ENCODE results near the gene HDLBP. TPM values are rescaled to one million over a fixed set of nuclear protein-coding genes. Genes with fewer than 3 reads are reported as not detected.

Gene HDLBP
- total and polyA plus RNA-seq, 2 experiments from 2014 or later: 613 to 711 TPM

DNA sequence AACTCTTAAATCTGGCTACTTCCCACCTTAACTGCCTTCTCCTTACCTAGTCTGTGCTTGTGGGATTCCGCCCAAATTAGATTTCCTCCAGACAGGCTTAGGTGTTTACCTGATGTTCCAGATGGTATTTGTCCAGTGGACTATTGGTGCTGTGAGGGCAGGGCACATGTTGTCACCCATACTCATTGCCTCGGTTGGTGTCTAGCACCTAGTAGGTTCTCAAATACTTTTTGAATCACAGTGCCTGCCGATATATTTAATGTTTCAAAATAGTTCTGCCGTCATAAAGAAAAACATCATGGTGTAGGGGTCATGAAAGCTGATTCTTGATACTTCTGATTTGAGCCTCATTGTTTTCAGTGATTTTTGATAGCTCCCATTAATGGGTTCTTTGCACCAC lies 1.4 kb upstream of the HDLBP start:
- DNase-seq: peak; percentile 23
- no peaks in the 10 kb centered on the region for H3K27me3 ChIP-seq (replicated peaks; ENCODE audit: insufficient read depth)
- 1% methylated on average over 4 of the region's 4 CpGs for WGBS, 2 experiments (ENCODE audit: low coverage in 1 of 2, low lambda C conversion rate in 2 of 2, missing lambda C conversion rate in 2 of 2)
- H3K27ac ChIP-seq: peak overlapping the region; percentile 89
- TF ChIP-seq EZH2phosphoT487 (IDR thresholded peaks at IDR 0.05; ENCODE audit: insufficient read depth, low read depth) (no peak), EZH2 (IDR thresholded peaks at IDR 0.05; ENCODE audit: insufficient read depth, poor library complexity, severe bottlenecking) (no peak)
- H3K36me3 ChIP-seq (ENCODE audit: low read depth): no peaks in the 10 kb centered on the region
- H3K4me3 ChIP-seq: peak overlapping the region; percentile 95
- peaks cover 20% of the 10 kb centered on the region for H3F3A ChIP-seq (ENCODE audit: insufficient read depth)
- H3K79me2 ChIP-seq (ENCODE audit: insufficient read depth): peaks cover 90% of the 10 kb centered on the region
- no peaks in the 10 kb centered on the region for H3K9me3 ChIP-seq (ENCODE audit: low read depth)
- H2AFZ ChIP-seq: no peak overlapping the region
- peaks cover 39% of the 10 kb centered on the region for H4K20me1 ChIP-seq (ENCODE audit: insufficient read depth)
- H3K9ac ChIP-seq: peak overlapping the region; percentile 97
- H3K9me2 ChIP-seq (ENCODE audit: insufficient read depth): no peaks in the 10 kb centered on the region
- in situ Hi-C loops (cut with MboI): no loop called here
- peak overlapping the region; percentile 96 for H3K4me2 ChIP-seq (ENCODE audit: unreplicated experiment)
- peaks cover 62% of the 10 kb centered on the region for H3K4me1 ChIP-seq (ENCODE audit: insufficient read depth)

DNA sequence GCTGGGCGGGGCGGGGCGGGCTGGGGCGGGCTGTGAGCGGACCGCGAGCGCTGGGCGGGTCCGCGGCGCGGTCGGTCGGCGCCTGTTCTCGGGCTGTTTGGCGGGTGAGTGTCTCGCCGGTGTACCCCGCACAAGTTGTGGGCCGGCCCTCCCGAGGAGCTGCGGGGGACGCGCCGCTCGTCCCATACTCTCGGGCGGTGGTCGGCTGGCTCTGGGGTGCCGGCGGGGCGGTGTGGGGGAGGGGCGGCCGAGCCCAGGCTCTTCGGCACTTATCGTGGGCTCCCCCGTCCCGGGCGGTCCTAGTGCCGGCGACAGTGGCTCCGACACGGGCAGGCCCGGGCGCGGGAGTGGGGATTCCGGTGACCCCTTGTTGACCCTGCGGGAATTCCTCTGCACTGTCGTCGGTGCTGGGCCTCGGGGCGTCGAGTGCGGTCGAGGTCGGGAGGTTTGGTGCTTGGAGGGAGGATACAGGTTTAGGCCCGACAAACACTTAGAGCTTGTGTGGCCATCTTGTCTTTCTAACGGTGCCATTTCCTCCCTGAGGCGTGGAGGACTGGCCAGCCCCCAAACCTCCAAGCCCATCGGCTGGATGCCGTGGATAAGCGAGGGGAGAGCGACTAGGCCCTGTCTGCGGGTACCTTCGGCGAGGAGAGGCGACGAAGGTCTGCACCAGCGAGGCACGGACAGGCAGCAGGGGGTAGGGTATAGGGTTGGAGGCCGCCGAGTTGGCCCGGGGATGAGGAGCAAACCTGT lies 583 bp upstream of the HDLBP start, which contains the start of gene SEPTIN2:
TSS of gene SEPTIN2 (plus strand) at position 47 of the 753 bp plus-strand sequence. CDS start 8,308 bp downstream, outside the sequence.
- Histone ChIP-seq H3K9me2 (ENCODE audit: insufficient read depth) (no peaks in the 10 kb centered on the region), H4K20me1 (ENCODE audit: insufficient read depth) (peaks cover 31% of the 10 kb centered on the region)
- in situ Hi-C loops (cut with MboI): no loop called here

DNA sequence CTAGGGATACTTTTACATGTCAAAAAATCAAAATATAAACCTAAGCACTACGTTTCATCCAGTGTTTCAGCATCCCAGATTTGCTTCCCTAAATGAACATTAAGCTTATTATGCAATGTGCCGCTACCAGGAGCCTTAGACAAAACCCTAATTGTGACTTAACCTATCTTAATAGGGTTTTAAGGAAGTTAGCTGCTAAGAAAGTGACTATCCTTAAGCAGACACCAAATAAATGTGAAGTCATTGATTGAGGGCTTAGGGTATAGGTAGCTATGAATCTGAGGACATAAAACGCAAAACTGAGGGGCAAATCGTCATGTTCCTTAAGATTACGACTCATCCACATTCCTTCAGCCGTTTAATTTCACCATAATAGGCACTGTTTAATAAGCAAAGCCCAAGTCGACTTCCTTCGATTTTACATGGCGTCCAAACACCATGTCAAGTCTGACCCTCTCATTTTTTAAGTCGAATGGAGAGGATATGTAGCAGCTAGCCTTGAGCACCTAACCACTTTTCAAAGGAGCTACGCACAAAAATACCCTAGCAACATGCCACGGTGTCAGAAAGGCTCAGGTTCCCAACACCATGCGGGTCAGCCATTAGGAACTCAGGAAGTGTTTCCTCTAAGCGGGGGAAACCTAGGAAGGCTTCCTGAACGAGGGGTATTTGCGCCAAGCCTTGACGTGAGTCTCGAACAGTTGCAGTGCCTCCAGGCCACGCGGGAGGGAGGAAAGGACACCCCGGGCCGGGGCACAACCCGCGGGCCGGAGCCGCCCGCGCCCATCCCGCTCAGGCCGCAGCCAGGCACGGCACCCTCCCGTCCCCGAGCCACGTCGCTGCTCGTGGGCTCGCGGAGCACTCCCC lies 1.0 kb downstream of the HDLBP start:
- in situ Hi-C loops (cut with MboI): no loop called here
- H3K4me2 ChIP-seq (ENCODE audit: unreplicated experiment): peak overlapping the region; percentile 100
- H3K9me3 ChIP-seq (ENCODE audit: low read depth): no peaks in the 10 kb centered on the region
- WGBS, 2 experiments (ENCODE audit: low coverage in 1 of 2, low lambda C conversion rate in 2 of 2, missing lambda C conversion rate in 2 of 2): 2 to 3% methylated on average over 36 to 38 of the region's 38 CpGs
- H3F3A ChIP-seq (ENCODE audit: insufficient read depth): peaks cover 41% of the 10 kb centered on the region
- H3K4me3 ChIP-seq: peak overlapping the region; percentile 96
- peak; percentile 76 for DNase-seq
- peaks cover 90% of the 10 kb centered on the region for H3K79me2 ChIP-seq (ENCODE audit: insufficient read depth)
- TF ChIP-seq EZH2 (IDR thresholded peaks at IDR 0.05; ENCODE audit: insufficient read depth, poor library complexity, severe bottlenecking): no peak
- no peak for TF ChIP-seq EZH2phosphoT487 (IDR thresholded peaks at IDR 0.05; ENCODE audit: insufficient read depth, low read depth)
- no peaks in the 10 kb centered on the region for H3K27me3 ChIP-seq (replicated peaks; ENCODE audit: insufficient read depth)
- H3K4me1 ChIP-seq (ENCODE audit: insufficient read depth): peaks cover 54% of the 10 kb centered on the region
- H4K20me1 ChIP-seq (ENCODE audit: insufficient read depth): peaks cover 33% of the 10 kb centered on the region
- H3K9me2 ChIP-seq (ENCODE audit: insufficient read depth): no peaks in the 10 kb centered on the region
- peak overlapping the region; percentile 99 for H3K9ac ChIP-seq
- no peaks in the 10 kb centered on the region for H3K36me3 ChIP-seq (ENCODE audit: low read depth)
- peak overlapping the region; percentile 62 for H2AFZ ChIP-seq
- H3K27ac ChIP-seq: peak overlapping the region; percentile 98

More for the DNA sequence above, 583 bp upstream of the HDLBP start, which contains the start of gene SEPTIN2:
- no peaks in the 10 kb centered on the region for H3K27me3 ChIP-seq (replicated peaks; ENCODE audit: insufficient read depth)
- peak within 1 kb of the TSS; percentile 100 for H3K4me2 ChIP-seq (ENCODE audit: unreplicated experiment)
- peak within 1 kb of the TSS; percentile 98 for H3K27ac ChIP-seq
- peak within 1 kb of the TSS; percentile 99 for H3K9ac ChIP-seq
- peak within 1 kb of the TSS; percentile 96 for H3K4me3 ChIP-seq
- no peaks in the 10 kb centered on the region for H3K36me3 ChIP-seq (ENCODE audit: low read depth)
- 0 to 2% methylated on average over 46 to 74 of the region's 75 CpGs for WGBS, 2 experiments (ENCODE audit: low coverage in 1 of 2, low lambda C conversion rate in 2 of 2, missing lambda C conversion rate in 2 of 2)
- peak within 1 kb of the TSS; percentile 68 for H2AFZ ChIP-seq
- peaks cover 58% of the 10 kb centered on the region for H3K4me1 ChIP-seq (ENCODE audit: insufficient read depth)
- H3F3A ChIP-seq (ENCODE audit: insufficient read depth): peaks cover 28% of the 10 kb centered on the region
- no peak for TF ChIP-seq EZH2 (IDR thresholded peaks at IDR 0.05; ENCODE audit: insufficient read depth, poor library complexity, severe bottlenecking)
- TF ChIP-seq EZH2phosphoT487 (IDR thresholded peaks at IDR 0.05; ENCODE audit: insufficient read depth, low read depth): no peak
- DNase-seq: peak; percentile 77
- H3K79me2 ChIP-seq (ENCODE audit: insufficient read depth): peaks cover 90% of the 10 kb centered on the region
- no peaks in the 10 kb centered on the region for H3K9me3 ChIP-seq (ENCODE audit: low read depth)

DNA sequence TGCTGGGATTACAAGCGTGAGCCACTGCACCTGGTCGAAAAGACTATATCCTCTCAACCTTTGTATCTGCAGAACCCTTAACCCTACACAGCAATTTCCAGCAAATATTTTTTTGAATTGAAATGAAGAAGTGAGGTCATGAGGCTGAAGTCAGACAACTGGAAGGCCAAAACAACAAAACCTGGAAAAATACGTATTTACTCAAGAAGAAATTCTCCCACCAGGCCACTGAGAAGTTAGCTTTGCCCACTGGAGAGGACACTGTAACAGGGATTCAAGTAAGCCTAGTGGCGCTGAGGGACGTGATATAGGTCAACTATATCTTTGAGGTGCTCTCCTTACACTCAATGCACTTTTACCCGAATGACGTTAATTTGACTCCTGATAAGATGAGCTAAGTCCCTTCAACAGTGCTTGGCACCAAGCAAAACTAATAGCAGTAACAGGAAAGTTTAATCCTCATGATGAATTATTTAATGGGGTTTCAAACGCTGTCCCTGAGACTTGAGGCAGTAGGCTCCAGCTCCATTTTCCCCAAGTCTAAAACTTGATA lies 1.9 kb downstream of the HDLBP start:
- Histone ChIP-seq H3K36me3 (ENCODE audit: low read depth) (no peaks in the 10 kb centered on the region), H3K27me3 (replicated peaks; ENCODE audit: insufficient read depth) (no peaks in the 10 kb centered on the region), H2AFZ (no peak overlapping the region), H3K79me2 (ENCODE audit: insufficient read depth) (peaks cover 90% of the 10 kb centered on the region), H3K9me3 (ENCODE audit: low read depth) (no peaks in the 10 kb centered on the region), H3F3A (ENCODE audit: insufficient read depth) (peaks cover 46% of the 10 kb centered on the region), H3K4me1 (ENCODE audit: insufficient read depth) (peaks cover 48% of the 10 kb centered on the region), H4K20me1 (ENCODE audit: insufficient read depth) (peaks cover 27% of the 10 kb centered on the region), H3K27ac (peak overlapping the region; percentile 98; the same call in 1 of the 2 replicates), H3K4me2 (ENCODE audit: unreplicated experiment) (peak overlapping the region; percentile 100), H3K4me3 (peak overlapping the region; percentile 96), H3K9ac (peak overlapping the region; percentile 99), H3K9me2 (ENCODE audit: insufficient read depth) (no peaks in the 10 kb centered on the region)
- WGBS, 2 experiments (ENCODE audit: low coverage in 1 of 2, low lambda C conversion rate in 2 of 2, missing lambda C conversion rate in 2 of 2): 78 to 83% methylated on average over 8 of the region's 8 CpGs
- in situ Hi-C loops (cut with MboI): no loop called here
- DNase-seq: no peak
- TF ChIP-seq EZH2phosphoT487 (IDR thresholded peaks at IDR 0.05; ENCODE audit: insufficient read depth, low read depth) (no peak), EZH2 (IDR thresholded peaks at IDR 0.05; ENCODE audit: insufficient read depth, poor library complexity, severe bottlenecking) (no peak)
